ENCODE measurements around the gene RPL28. TPM values are rescaled to one million over a fixed set of nuclear protein-coding genes. Genes with fewer than 3 reads are reported as not detected.

The RPL28 gene
- total and polyA plus RNA-seq, 2 of the 13 experiments (the other 11 are each of a cell fraction or from before 2014, with no cell fraction given), result 105 to 420 TPM

- 90% methylated on average over 11 of the region's 21 CpGs for WGBS (ENCODE audit: low lambda C conversion rate)
- CTCF ChIA-PET (ENCODE audit: low intra/inter-chr PET ratio, low total read pairs), result no interaction called here
- POLR2A ChIA-PET, result interaction anchor here (0.6 to 9.7 kb wide), 10 partner anchors 14 to 186 kb away, joined by 3 to 62 read pairs (median 4); partner anchors contain the start of genes HSPBP1, KMT5C and UBE2S
- H3K27me3 ChIP-seq (ENCODE audit: control insufficient read depth in 1 of 2, insufficient read depth in 2 of 2, low read length in 2 of 2), result no peaks in the 10 kb centered on the region; a peak in 1 of 5 replicates
- no peak overlapping the region for H3K4me2 ChIP-seq (ENCODE audit: low read depth, low read length)
- H3K4me3 ChIP-seq (replicated peaks in 1 of 3; ENCODE audit: insufficient read depth in 1 of 3, low read depth in 2 of 3, low read length in 3 of 3), result no peak overlapping the region
- BruUV-seq (replicated peaks), result no TSS peak
- H3K27ac ChIP-seq (ENCODE audit: extremely low read length, insufficient read depth, low read length), result no peak overlapping the region
- in situ Hi-C loops (cut with HindIII; ENCODE audit: extremely low pct_ligation_motif_present, low pct_unique_long_range_greater_than_20kb) (no loop called here), intact Hi-C loops (cut with micrococcal nuclease; ENCODE audit: unreplicated experiment) (loop anchor here (5.0 kb wide), 1 partner anchor 57 kb away; no protein-coding TSS in a partner anchor)
- FAIRE-seq (no peak), DNase-seq (ENCODE audit: low spot score) (no peak), ATAC-seq (no peak)
- no peak overlapping the region for H3K9ac ChIP-seq (ENCODE audit: insufficient read depth, low read depth, low read length)
- no peak overlapping the region for H2AFZ ChIP-seq (ENCODE audit: low read length)
- no peaks in the 10 kb centered on the region for H3K9me3 ChIP-seq (ENCODE audit: low read length)
- peaks cover 48% of the 10 kb centered on the region for H4K20me1 ChIP-seq (ENCODE audit: insufficient read depth, low read length)
- H3K36me3 ChIP-seq (replicated peaks in 1 of 2; ENCODE audit: control insufficient read depth in 1 of 2, insufficient read depth in 2 of 2, low read length in 2 of 2), result peaks cover 16 to 35% of the 10 kb centered on the region in 2 experiments
- H3K4me1 ChIP-seq (ENCODE audit: insufficient read depth, low read length), result peaks cover 59% of the 10 kb centered on the region
- peaks cover 27% of the 10 kb centered on the region for H3K79me2 ChIP-seq (ENCODE audit: insufficient read depth, low read length)
- peak in 1 of 2 experiments; percentile 37; a peak in 2 of 4 replicates for TF ChIP-seq POLR2A (IDR thresholded peaks at IDR 0.05; ENCODE audit: insufficient read depth in 1 of 2, low read depth in 2 of 2, low read length in 2 of 2)
- no peak for TF ChIP-seq ZNF512 (CRISPR knock-in tag; IDR thresholded peaks at IDR 0.05)
- TF ChIP-seq KDM2A (CRISPR knock-in tag; IDR thresholded peaks at IDR 0.05; ENCODE audit: borderline replicate concordance, low read depth), result 0 out of 2 replicates have a peak, but pooled peaks have one; percentile 2
- TF ChIP-seq TEAD2 (CRISPR knock-in tag; IDR thresholded peaks at IDR 0.05), result no peak
- TF ChIP-seq HOXA5 (CRISPR knock-in tag; IDR thresholded peaks at IDR 0.05), result no peak
- peak; percentile 90 for TF ChIP-seq AGO2 (optimal IDR thresholded peaks at IDR 0.05; ENCODE audit: low read depth, low read length)
- peak; percentile 18; the same call in 1 of the 2 replicates for TF ChIP-seq POLR2AphosphoS5 (IDR thresholded peaks at IDR 0.05; ENCODE audit: low read depth, low read length)
- TF ChIP-seq SALL1 (CRISPR knock-in tag; IDR thresholded peaks at IDR 0.05), result 0 out of 2 replicates have a peak, but pooled peaks have one; percentile 28
- no peak for TF ChIP-seq MYC (CRISPR knock-in tag; IDR thresholded peaks at IDR 0.05; ENCODE audit: borderline replicate concordance)
- TF ChIP-seq RBFOX2 (IDR thresholded peaks at IDR 0.05; ENCODE audit: low read depth, low read length), result peak; percentile 68
- no peak for TF ChIP-seq NONO (IDR thresholded peaks at IDR 0.05)
- TF ChIP-seq NONO (CRISPR knock-in tag; conservative IDR thresholded peaks at IDR 0.05), result peak; percentile 43; the same call in 1 of the 2 replicates
Measured at GRCh38 chr19:55389386-55390317, 3.9 kb downstream of the RPL28 start.

Measured in HepG2 (cell line).